AG04450 (cell line): ENCODE measurements around the gene ZNF222. TPM values are rescaled to one million over a fixed set of nuclear protein-coding genes. Genes with fewer than 3 reads are reported as not detected.

Experiments used
- CTCF ChIA-PET: fragments of 300-600, 350-600 bp; formaldehyde crosslinking; extraction: SDS; loops from one replicate; lab custom pipeline; 2022; ENCODE audit warnings: antibody characterized with exemption, inconsistent platforms; lab: Charles Lee
- POLR2A ChIA-PET: fragments of 350-600 bp; formaldehyde crosslinking; extraction: SDS; loops from one replicate; lab custom pipeline; 2021; ENCODE audit warnings: antibody characterized with exemption, inconsistent platforms; lab: Yijun Ruan, JAX
- DNase-seq: peaks from one replicate; pipeline ENCODE4 v3.0.0-alpha.2; 2011; ENCODE audit warnings: low read depth, low spot score
- H3K27ac ChIP-seq: one replicate; pipeline ENCODE4 v1.5.1; 2012; ENCODE audit warnings: low read depth, low read length, control low read depth
- H3K27me3 ChIP-seq: one replicate; pipeline ENCODE4 v1.6.0; 2012; ENCODE audit warnings: low read length; ENCODE audit not compliant: control insufficient read depth, insufficient read depth
- H3K4me3 ChIP-seq: 2 replicates; pipeline ENCODE4 v1.5.1; 2011; ENCODE audit warnings: mild to moderate bottlenecking, low read depth, low read length, control low read depth
- H3K9me3 ChIP-seq: 2 replicates; pipeline ENCODE4 v1.5.1; 2012; ENCODE audit warnings: low read length; ENCODE audit not compliant: control insufficient read depth, insufficient read depth
- CTCF ChIP-seq: IDR thresholded peaks from 2 replicates; pipeline ENCODE4 v1.5.1; 2011; ENCODE audit warnings: low read depth, low read length, control low read depth, inconsistent platforms
- polyA plus RNA-seq: library from polyadenylated mRNA; depleted of rRNA; stranded (reverse); fragments of >200 nt; gene quantifications from 2 replicates; pipeline ENCODE4 v1.2.3, GENCODE V29; 2011

The ZNF222 gene
- polyA plus RNA-seq, 1 experiment = 6.9 TPM

GRCh38 chr19:43984687-43985000 lies 40.5 kb upstream of the ZNF222 start:
- Histone ChIP-seq H3K4me3 (peak overlapping the region; percentile 92), H3K9me3 (no peaks in the 10 kb centered on the region; the same call in 1 of the 2 replicates), H3K27ac (peak overlapping the region; percentile 39), H3K27me3 (no peaks in the 10 kb centered on the region)
- no peak for DNase-seq
- POLR2A ChIA-PET = no interaction called here
- no peak for TF ChIP-seq CTCF
- CTCF ChIA-PET = no interaction called here

- no peak for TF ChIP-seq CTCF
- POLR2A ChIA-PET = no interaction called here
- Histone ChIP-seq H3K9me3 (peaks cover 7% of the 10 kb centered on the region; the same call in 1 of the 2 replicates), H3K27ac (no peak overlapping the region), H3K27me3 (no peaks in the 10 kb centered on the region), H3K4me3 (no peak overlapping the region)
- no peak for DNase-seq
- CTCF ChIA-PET = no interaction called here
Measured at GRCh38 chr19:43997631-43998290, 27.4 kb upstream of the ZNF222 start.

- Histone ChIP-seq H3K9me3 (peaks cover 7% of the 10 kb centered on the region; the same call in 1 of the 2 replicates), H3K27ac (peak overlapping the region; percentile 68), H3K27me3 (no peaks in the 10 kb centered on the region), H3K4me3 (peak overlapping the region; percentile 95)
- ChIA-PET CTCF (interaction anchor here (1.1 kb wide), 1 partner anchor 193 kb away, joined by 3 read pairs; no protein-coding TSS in a partner anchor), POLR2A (no interaction called here)
- DNase-seq = no peak
- TF ChIP-seq CTCF = no peak
Measured at GRCh38 chr19:44002212-44002565, 23.0 kb upstream of the ZNF222 start.

GRCh38 chr19:44002566-44003460 lies 22.4 kb upstream of the ZNF222 start, which contains the start of gene ZNF230:
TSS of gene ZNF230 (plus strand) at chr19:44002957. CDS start at chr19:44007079, 4,122 bp downstream.
- TF ChIP-seq CTCF = no peak
- Histone ChIP-seq H3K27me3 (no peaks in the 10 kb centered on the region), H3K9me3 (peaks cover 8% of the 10 kb centered on the region), H3K4me3 (peak within 1 kb of the TSS; percentile 95), H3K27ac (peak within 1 kb of the TSS; percentile 68)
- CTCF ChIA-PET = no interaction called here
- POLR2A ChIA-PET = no interaction called here
- peak; percentile 85 for DNase-seq

GRCh38 chr19:44003461-44004009 lies 21.6 kb upstream of the ZNF222 start:
- CTCF ChIA-PET = interaction anchor here (0.8 kb wide), 1 partner anchor 20 kb away, joined by 3 read pairs; no protein-coding TSS in a partner anchor
- H3K9me3 ChIP-seq = peaks cover 10% of the 10 kb centered on the region
- H3K27me3 ChIP-seq = no peaks in the 10 kb centered on the region
- TF ChIP-seq CTCF = no peak
- DNase-seq = no peak
- POLR2A ChIA-PET = no interaction called here
- peak overlapping the region; percentile 95 for H3K4me3 ChIP-seq
- no peak overlapping the region for H3K27ac ChIP-seq
